ENCODE measurements around the gene FOXR1.
A peak's percentile ranks its signal among the peaks of the same experiment; 100 is the strongest.
"Not testable (repeated sequence)": the region's sequence is repeated elsewhere in the genome, so short reads cannot be mapped to it uniquely, and the experiment has no call there.

The FOXR1 gene

GRCh38 chr11:118997627-118998387 lies 26.2 kb downstream of the FOXR1 start, which contains the start of gene CENATAC:
Gene CENATAC, plus strand, starts transcription at chr11:118998138. Its CDS starts 60 bp downstream, at chr11:118998198.
- DNase-seq (ENCODE audit: low read depth) = peak; percentile 89

- DNase-seq (ENCODE audit: low read depth) = no peak
Measured at GRCh38 chr11:118998388-118998717, 26.8 kb downstream of the FOXR1 start.

GRCh38 chr11:118998822-118999221 lies 27.3 kb downstream of the FOXR1 start:
- no peak for DNase-seq (ENCODE audit: low read depth)

GRCh38 chr11:119000906-119001305 lies 29.3 kb downstream of the FOXR1 start:
- no peak for DNase-seq (ENCODE audit: low read depth)

- no peak for DNase-seq (ENCODE audit: low read depth)
Measured at GRCh38 chr11:119006656-119007055, 35.1 kb downstream of the FOXR1 start.

- no peak for DNase-seq (ENCODE audit: low read depth)
Measured at GRCh38 chr11:119011476-119012053, 40.0 kb downstream of the FOXR1 start.

GRCh38 chr11:119012629-119013170 lies 41.1 kb downstream of the FOXR1 start:
- no peak for DNase-seq (ENCODE audit: low read depth)

GRCh38 chr11:119014209-119014924 lies 42.8 kb downstream of the FOXR1 start:
- no peak for DNase-seq (ENCODE audit: low read depth)

GRCh38 chr11:119015054-119015611 lies 43.6 kb downstream of the FOXR1 start:
- no peak for DNase-seq (ENCODE audit: low read depth)

- DNase-seq (ENCODE audit: low read depth) = no peak
Measured at GRCh38 chr11:119016216-119017009, 44.9 kb downstream of the FOXR1 start.

GRCh38 chr11:119017377-119017776 lies 45.8 kb downstream of the FOXR1 start:
- DNase-seq (ENCODE audit: low read depth) = not testable (repeated sequence)

GRCh38 chr11:119018074-119018938 lies 46.7 kb downstream of the FOXR1 start, which contains the start of the genes RPS25 and TRAPPC4:
Gene RPS25, minus strand, starts transcription at chr11:119018343. Its CDS starts 59 bp downstream, at chr11:119018284.
Gene TRAPPC4, plus strand, starts transcription at chr11:119018766. Its CDS starts 30 bp downstream, at chr11:119018796.
- peak; percentile 92 for DNase-seq (ENCODE audit: low read depth)

GRCh38 chr11:119019996-119020395 lies 48.4 kb downstream of the FOXR1 start:
- no peak for DNase-seq (ENCODE audit: low read depth)

- no peak for DNase-seq (ENCODE audit: low read depth)
Measured at GRCh38 chr11:119021631-119022030, 50.1 kb downstream of the FOXR1 start.

- DNase-seq (ENCODE audit: low read depth) = no peak
Measured at GRCh38 chr11:119023741-119024140, 52.2 kb downstream of the FOXR1 start.

GRCh38 chr11:119024430-119025098 lies 53.0 kb downstream of the FOXR1 start:
- DNase-seq (ENCODE audit: low read depth) = no peak

- no peak for DNase-seq (ENCODE audit: low read depth)
Measured at GRCh38 chr11:119025099-119025473, 53.5 kb downstream of the FOXR1 start.

GRCh38 chr11:119025541-119025940 lies 54.0 kb downstream of the FOXR1 start:
- no peak for DNase-seq (ENCODE audit: low read depth)

- DNase-seq (ENCODE audit: low read depth) = no peak
Measured at GRCh38 chr11:119025978-119026766, 54.6 kb downstream of the FOXR1 start.

Data from stimulated activated CD8-positive, alpha-beta memory T cell treated with anti-CD3 and anti-CD28 coated beads, Interleukin-15, amount 100 ng/mL, for 1 hour (primary cell).